ENCODE data around the gene CHP1. TPM values are rescaled to one million over a fixed set of nuclear protein-coding genes. Genes with fewer than 3 reads are reported as not detected.

The CHP1 gene
- total and polyA plus RNA-seq, 9 of the 15 experiments (the other 6 are each of a cell fraction or from before 2014, with no cell fraction given) = 31.7 to 83.4 (median 67.6) TPM

DNA sequence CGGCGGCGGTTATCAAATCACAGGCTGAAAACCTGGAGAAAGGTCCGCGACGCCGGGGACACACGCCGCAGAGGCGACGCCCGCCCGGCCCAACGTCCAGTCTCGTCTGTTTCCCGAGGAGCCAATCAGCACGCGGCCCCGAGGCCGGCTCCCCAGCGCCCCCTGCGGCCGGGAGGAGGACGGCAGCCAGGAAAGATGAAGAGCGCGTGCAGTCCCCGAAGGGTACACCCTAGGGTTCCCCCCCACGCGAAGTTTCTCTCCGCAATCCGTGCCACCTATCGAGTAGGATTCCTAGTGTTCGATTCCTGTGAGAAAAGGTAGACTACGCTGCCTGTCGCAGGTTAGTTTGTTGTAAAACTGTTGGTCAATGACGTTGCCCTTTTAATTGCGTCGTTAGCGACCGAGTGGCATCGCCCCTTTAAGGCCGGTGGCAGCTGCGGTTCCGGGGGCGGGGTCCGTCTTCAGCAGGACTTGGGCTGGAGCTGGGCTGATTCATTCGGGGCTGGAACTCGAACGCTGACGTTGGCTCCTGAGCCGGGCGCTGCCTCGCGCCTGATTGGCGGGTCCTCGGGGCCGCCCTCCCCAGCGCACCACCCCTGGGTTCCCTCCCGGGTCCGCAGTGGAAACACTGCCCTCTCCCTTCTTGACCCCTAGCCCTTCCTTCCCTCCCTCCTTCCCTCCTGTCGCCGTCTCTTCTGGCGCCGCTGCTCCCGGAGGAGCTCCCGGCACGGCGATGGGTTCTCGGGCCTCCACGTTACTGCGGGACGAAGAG, at the start of gene CHP1, which contains the start of gene EXD1 (continued):
- TF ChIP-seq, protein P1, sequence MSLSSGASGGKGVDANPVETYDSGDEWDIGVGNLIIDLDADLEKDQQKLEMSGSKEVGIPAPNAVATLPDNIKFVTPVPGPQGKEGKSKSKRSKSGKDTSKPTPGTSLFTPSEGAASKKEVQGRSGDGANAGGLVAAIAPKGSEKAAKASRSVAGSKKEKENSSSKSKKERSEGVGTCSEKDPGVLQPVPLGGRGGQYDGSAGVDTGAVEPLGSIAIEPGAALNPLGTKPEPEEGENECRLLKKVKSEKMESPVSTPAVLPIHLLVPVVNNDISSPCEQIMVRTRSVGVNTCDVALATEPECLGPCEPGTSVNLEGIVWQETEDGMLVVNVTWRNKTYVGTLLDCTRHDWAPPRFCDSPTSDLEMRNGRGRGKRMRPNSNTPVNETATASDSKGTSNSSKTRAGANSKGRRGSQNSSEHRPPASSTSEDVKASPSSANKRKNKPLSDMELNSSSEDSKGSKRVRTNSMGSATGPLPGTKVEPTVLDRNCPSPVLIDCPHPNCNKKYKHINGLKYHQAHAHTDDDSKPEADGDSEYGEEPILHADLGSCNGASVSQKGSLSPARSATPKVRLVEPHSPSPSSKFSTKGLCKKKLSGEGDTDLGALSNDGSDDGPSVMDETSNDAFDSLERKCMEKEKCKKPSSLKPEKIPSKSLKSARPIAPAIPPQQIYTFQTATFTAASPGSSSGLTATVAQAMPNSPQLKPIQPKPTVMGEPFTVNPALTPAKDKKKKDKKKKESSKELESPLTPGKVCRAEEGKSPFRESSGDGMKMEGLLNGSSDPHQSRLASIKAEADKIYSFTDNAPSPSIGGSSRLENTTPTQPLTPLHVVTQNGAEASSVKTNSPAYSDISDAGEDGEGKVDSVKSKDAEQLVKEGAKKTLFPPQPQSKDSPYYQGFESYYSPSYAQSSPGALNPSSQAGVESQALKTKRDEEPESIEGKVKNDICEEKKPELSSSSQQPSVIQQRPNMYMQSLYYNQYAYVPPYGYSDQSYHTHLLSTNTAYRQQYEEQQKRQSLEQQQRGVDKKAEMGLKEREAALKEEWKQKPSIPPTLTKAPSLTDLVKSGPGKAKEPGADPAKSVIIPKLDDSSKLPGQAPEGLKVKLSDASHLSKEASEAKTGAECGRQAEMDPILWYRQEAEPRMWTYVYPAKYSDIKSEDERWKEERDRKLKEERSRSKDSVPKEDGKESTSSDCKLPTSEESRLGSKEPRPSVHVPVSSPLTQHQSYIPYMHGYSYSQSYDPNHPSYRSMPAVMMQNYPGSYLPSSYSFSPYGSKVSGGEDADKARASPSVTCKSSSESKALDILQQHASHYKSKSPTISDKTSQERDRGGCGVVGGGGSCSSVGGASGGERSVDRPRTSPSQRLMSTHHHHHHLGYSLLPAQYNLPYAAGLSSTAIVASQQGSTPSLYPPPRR (CRISPR knock-in tag; IDR thresholded peaks at IDR 0.05; ENCODE audit: borderline replicate concordance) = peak; percentile 95; the same call in 1 of the 2 replicates
- TF ChIP-seq, protein P2, sequence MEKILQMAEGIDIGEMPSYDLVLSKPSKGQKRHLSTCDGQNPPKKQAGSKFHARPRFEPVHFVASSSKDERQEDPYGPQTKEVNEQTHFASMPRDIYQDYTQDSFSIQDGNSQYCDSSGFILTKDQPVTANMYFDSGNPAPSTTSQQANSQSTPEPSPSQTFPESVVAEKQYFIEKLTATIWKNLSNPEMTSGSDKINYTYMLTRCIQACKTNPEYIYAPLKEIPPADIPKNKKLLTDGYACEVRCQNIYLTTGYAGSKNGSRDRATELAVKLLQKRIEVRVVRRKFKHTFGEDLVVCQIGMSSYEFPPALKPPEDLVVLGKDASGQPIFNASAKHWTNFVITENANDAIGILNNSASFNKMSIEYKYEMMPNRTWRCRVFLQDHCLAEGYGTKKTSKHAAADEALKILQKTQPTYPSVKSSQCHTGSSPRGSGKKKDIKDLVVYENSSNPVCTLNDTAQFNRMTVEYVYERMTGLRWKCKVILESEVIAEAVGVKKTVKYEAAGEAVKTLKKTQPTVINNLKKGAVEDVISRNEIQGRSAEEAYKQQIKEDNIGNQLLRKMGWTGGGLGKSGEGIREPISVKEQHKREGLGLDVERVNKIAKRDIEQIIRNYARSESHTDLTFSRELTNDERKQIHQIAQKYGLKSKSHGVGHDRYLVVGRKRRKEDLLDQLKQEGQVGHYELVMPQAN (IDR thresholded peaks at IDR 0.05; ENCODE audit: borderline replicate concordance) = peak; percentile 83
- no peak for TF ChIP-seq ZNF197 (CRISPR knock-in tag; IDR thresholded peaks at IDR 0.05; ENCODE audit: low read depth)
- TF ChIP-seq DEAF1 (CRISPR knock-in tag; IDR thresholded peaks at IDR 0.05) = no peak
- peak; percentile 77 for TF ChIP-seq SMAD3 (CRISPR knock-in tag; conservative IDR thresholded peaks at IDR 0.05)
- no peak for TF ChIP-seq ZNF436 (CRISPR knock-in tag; IDR thresholded peaks at IDR 0.05)
- no peak for TF ChIP-seq IRF2 (CRISPR knock-in tag; IDR thresholded peaks at IDR 0.05)
- TF ChIP-seq NCOA4 (IDR thresholded peaks at IDR 0.05; ENCODE audit: partially characterized antibody) = no peak
- TF ChIP-seq KDM1A (IDR thresholded peaks at IDR 0.05) = 0 out of 4 replicates have a peak, but pooled peaks of 1 of the 2 experiments have one; percentile 30
- TF ChIP-seq ZNF347 (CRISPR knock-in tag; IDR thresholded peaks at IDR 0.05; ENCODE audit: low read depth) = no peak
- TF ChIP-seq TOE1 (IDR thresholded peaks at IDR 0.05; ENCODE audit: borderline replicate concordance) = peak; percentile 98
- 0 out of 2 replicates have a peak, but pooled peaks have one; percentile 32 for TF ChIP-seq TOE1 (CRISPR knock-in tag; IDR thresholded peaks at IDR 0.05; ENCODE audit: borderline replicate concordance, low read depth)
- no peak for TF ChIP-seq U2AF2 (optimal IDR thresholded peaks at IDR 0.05; ENCODE audit: low read depth, low read length)
- TF ChIP-seq CREBBP (IDR thresholded peaks at IDR 0.05; ENCODE audit: low read depth, low read length) = no peak

All from K562 (cell line).